Epithelial cell of esophagus (primary cell): Measurements from ENCODE around the gene PGD.

ENCODE experiments used
- DNase-seq: peaks from one replicate; pipeline ENCODE4 v3.0.0; 2010; ENCODE audit warnings: low read depth
- H3K4me3 ChIP-seq: 2 replicates; pipeline ENCODE4 v1.5.1; 2011; ENCODE audit warnings: mild to moderate bottlenecking, low read length, control low read depth
- CTCF ChIP-seq: IDR thresholded peaks from 2 replicates; pipeline ENCODE4 v1.5.1; 2011; ENCODE audit warnings: low read depth, mild to moderate bottlenecking, low read length, control low read depth, inconsistent platforms; ENCODE audit not compliant: insufficient read depth; ENCODE audit errors: missing control alignments

The PGD gene

DNA sequence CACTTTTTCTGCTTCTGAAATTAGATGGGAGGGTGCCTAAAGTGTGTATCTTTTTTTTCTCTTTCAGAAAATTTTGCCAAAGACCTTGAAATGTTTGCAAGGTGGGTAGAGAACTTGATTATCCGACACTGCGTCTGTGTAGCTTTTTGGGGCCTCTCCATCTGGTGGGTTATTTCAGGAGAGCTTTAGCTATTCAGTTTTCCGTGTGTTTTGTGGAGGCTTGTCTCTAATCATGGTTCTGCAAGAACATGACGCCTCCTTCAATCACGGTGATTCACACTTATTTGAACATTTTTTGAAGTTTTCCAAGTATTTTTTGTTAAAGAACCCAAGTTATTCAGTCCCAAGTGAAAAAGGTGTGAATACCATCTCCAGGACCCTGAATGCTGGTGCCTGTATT, 35.7 kb downstream of the PGD start:
- DNase-seq, result no peak
- no peak for TF ChIP-seq CTCF

GRCh38 chr1:10437052-10437451, 38.2 kb downstream of the PGD start:
- no peak for TF ChIP-seq CTCF
- H3K4me3 ChIP-seq, result no peak overlapping the region
- DNase-seq, result no peak

More for the DNA sequence above, 35.7 kb downstream of the PGD start:
- H3K4me3 ChIP-seq, result no peak overlapping the region

DNA sequence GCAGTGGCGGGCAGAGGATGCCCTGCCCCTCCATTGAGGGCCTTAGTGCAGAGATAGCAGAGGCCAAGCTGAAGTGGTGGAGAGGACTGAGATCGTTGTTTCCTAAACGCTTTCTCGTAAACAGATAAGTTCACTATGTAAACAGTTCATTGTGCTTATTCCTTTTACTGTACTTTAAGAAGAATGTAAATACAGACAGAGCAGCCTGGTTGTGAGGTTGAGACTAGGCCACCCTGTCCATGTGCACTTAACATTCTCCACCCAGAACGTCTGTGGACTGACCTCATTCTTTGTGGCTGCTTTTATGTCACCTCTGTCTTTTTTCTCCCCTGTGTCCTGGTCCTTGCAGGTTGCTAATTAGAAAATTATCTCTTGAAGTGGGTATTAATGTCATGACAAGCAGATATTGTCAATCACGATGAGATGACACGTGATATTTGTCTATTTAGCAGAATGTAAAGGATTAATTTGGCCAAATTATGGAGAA, 39.9 kb downstream of the PGD start:
- no peak for DNase-seq
- no peak for TF ChIP-seq CTCF
- H3K4me3 ChIP-seq, result no peak overlapping the region

- H3K4me3 ChIP-seq, result no peak overlapping the region
- no peak for DNase-seq
- no peak for TF ChIP-seq CTCF
Observed at GRCh38 chr1:10440305-10440704, 41.4 kb downstream of the PGD start.

DNA sequence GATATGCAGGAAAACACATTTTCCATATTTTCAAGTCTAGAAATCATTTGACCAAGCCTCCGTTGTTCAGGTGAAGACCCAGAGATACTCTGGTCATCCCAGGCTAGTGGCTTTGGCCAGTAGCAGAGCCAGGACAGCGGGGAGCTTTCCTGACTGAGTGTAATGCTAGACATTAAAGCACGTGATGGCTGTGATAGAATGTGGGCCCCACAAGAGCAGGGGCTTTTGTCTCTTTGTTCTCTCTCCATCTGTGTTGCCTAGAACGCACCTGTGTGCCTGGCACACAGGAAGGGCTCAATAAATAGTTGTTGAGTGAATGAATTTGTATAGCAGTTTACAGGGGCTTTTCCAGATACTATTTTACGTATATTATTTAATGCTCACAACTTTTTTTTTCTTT, 41.9 kb downstream of the PGD start:
- H3K4me3 ChIP-seq, result no peak overlapping the region
- no peak for DNase-seq
- TF ChIP-seq CTCF, result no peak

DNA sequence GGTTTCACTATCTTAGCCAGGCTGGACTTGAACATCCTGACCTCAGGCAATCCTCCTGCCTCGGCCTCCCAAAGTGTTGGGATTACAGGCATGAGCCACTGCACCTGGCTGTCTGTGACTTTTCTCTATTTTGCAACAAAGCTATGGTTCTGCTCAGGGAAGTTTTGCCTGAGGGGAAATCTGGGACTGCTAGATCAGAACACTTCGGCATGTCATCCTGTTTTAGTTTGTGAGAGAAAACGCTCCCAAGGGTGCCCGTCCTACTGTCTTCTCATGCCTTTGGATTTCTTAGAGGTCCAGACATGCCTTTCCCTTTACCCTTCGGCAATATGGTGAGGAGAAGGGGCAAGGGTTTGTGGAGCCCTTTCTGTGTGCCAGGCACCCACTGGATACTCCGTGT, 45.4 kb downstream of the PGD start:
- no peak for TF ChIP-seq CTCF
- H3K4me3 ChIP-seq, result no peak overlapping the region
- DNase-seq, result peak; percentile 24

GRCh38 chr1:10444795-10445397, 46.0 kb downstream of the PGD start:
- DNase-seq, result no peak
- no peak for TF ChIP-seq CTCF
- H3K4me3 ChIP-seq, result no peak overlapping the region
